ENCODE results near the gene UBE2E1.

The UBE2E1 gene

DNA sequence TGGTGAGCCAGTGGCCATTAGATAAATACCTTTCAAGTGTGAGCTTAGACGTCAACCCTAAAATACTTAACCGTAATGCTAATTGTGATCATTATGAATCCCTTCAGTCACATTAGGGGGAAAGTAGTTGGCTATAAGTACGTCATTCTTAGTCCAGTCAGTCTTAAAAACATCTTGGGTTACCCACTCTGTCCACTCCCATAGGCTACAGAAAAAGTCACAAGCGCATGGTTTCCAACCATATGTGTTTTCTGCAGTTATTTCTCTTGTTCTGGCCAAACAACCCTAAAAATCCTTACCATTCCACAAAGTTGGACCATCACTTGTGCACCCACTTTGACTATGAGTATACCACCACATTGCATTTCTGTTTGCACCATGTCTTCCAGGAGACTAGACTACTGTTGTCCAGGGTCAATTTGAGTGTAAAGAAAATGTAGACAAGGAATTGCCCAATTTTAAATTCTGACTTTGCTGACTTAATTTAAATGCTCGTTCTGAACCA is 114.4 kb downstream of the UBE2E1 start:
- DNase-seq: no peak

GRCh38 chr3:23921052-23921511 is 115.3 kb downstream of the UBE2E1 start:
- DNase-seq: no peak

GRCh38 chr3:23923786-23924185 is 118.0 kb downstream of the UBE2E1 start:
- DNase-seq: no peak

DNA sequence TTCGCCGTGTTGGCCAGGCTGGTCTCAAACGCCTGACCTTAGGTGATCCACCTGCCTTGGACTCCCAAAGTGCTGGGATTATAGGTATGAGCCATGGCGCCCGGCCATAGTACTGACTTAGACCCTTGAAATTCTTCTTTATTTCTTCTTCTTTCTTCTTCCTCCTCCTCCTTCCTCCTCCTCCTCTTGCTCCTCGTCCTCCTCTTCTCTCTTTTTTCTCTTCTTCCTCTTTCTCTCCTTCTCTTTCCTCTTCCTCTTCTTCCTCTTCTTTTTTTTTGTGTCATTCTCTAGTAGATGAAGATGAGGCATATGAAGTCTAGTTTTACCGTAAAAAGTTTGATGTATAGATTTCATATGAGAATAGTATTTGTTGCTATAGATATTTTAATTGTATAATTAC is 120.5 kb downstream of the UBE2E1 start:
- DNase-seq: no peak

DNA sequence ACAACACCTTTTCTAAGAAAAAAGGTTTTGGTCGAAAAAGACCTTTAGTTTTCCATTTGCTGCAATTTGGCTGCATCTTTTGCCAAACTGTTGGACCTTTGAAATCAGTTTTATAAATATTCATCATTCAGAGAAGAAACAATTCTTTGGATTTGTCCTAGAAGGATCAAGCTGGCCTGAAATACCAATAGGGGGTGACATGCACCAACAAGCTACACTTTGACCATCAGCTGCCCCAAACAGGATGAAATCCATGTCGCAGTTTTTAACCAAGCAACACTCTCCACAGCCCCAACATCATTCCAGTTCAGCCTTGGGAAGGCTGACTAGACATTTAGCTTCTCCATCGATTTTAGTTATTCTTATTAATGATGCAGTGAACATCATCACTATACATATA is 121.0 kb downstream of the UBE2E1 start:
- no peak for DNase-seq

- no peak for DNase-seq
Observed at GRCh38 chr3:23928524-23928923, 122.8 kb downstream of the UBE2E1 start.

DNA sequence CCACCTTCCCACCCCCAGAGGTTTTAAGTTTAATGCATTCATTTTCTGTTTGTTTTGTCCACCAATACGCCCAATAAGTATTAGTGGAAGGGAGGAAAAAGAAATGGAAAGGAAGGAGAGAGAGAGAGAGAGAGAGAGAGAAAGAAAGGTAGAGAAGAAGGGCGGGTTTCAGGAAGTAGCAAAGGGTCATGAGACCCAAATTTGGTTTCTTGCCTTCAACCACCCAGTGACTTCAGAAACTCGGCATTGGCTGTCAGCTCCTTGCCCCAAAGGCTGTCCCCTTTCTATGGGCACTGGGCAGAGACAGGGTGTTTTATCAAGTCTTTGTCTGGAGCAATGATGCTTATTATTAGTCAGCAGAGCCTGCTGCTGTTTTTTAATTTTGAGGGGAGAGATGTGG is 125.8 kb downstream of the UBE2E1 start:
- no peak for DNase-seq

DNA sequence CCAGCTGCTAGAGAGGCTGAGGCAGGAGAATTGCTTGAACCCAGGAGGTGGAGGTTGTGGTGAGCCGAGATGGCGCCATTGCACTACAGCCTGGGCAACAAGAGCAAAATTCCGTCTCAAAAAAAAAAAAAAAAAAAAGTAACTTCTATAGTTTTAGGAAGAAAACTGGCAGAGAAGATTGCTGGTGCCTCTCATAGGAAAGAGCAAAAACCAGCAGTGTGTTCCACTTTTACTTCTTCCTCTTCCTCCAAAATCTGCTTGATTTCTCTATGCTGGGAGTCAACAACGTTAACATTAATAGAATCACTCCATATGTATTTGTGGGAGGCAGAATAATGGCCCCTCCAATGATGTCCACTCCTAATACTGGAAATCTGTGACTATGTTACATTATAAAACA is 126.8 kb downstream of the UBE2E1 start:
- DNase-seq: no peak

DNA sequence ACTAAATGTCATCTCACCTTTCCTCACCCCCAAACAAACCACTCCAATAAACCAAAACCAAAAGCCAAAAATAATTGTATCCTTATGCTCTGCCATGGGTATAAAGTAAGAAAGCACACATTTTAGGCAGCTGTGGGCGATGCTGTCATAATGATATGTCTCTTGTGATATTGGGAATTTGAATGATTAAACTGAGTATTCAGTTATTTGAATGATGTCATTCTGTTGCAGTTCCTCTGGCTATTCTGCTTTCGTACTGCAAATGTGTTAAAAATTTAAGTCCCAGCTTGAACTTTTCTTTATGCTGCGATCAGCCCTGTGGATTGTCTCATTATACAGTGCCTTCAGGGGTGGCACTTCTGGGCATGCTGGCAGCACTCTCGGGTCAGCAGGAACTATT is 128.5 kb downstream of the UBE2E1 start:
- no peak for DNase-seq

- DNase-seq: no peak
Observed at GRCh38 chr3:23937296-23937695, 131.5 kb downstream of the UBE2E1 start.

DNA sequence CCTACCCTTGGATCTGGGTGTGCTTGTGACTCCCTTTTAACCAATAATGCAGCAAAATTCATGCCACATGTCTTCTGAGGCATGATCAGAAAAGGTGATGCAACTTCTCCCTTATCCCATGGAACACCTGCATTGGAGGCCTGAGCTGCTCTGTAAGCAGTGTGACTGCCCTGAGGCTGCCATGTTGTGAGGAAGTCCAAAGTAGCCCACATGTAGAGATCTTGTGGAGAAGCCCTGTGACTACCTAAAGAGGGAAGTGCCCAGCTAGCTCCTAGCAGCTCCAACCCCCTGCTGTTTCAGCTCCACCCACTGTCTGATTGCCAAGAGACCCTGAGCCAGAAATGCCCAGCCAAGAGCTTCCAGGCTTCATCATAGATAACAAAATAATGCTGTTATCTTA is 132.9 kb downstream of the UBE2E1 start:
- no peak for DNase-seq

- DNase-seq: no peak
Observed at GRCh38 chr3:23940775-23941174, 135.0 kb downstream of the UBE2E1 start.

All from CD4-positive, alpha-beta T cell treated with Interleukin-10 for 1 hour (primary cell).